22Rv1 (cell line): ENCODE results near the gene CNGB1.

ENCODE experiments used
- H3K27ac ChIP-seq: fragments of 450-650 bp; 2 replicates; pipeline ENCODE4 v1.5.1; 2017
- CTCF ChIP-seq: fragments of 450-650 bp; IDR thresholded peaks from 2 replicates; pipeline ENCODE4 v1.5.1; 2017; ENCODE audit warnings: mild to moderate bottlenecking
- ZFX ChIP-seq: fragments of 450-650 bp; IDR thresholded peaks from 2 replicates; pipeline ENCODE4 v1.6.1; 2017; ENCODE audit warnings: antibody characterized with exemption, borderline replicate concordance

Gene CNGB1

GRCh38 chr16:57846078-57846697 lies 124.7 kb downstream of the CNGB1 start:
- H3K27ac ChIP-seq, result no peak overlapping the region
- TF ChIP-seq CTCF (no peak), ZFX (no peak)

DNA sequence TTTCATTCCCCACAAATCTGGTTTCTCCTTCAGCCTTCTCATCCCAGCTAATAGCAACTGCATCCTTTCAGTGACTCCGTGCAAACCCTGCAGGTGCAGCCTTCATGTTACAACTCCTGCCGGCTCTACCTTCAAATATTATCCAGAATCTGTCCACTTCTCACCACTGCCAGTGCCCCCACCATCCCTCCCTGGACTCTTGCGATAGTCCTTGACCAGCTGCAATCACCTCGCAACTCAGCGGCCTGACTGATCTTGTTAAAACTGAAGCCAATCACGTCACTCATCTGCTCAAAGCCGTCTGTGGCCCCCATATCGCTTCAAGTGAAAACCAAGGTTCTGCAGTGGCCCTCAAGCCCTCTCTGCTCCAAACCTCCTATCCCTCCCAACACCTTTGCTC lies 125.8 kb downstream of the CNGB1 start:
- TF ChIP-seq CTCF (no peak), ZFX (no peak)
- H3K27ac ChIP-seq, result no peak overlapping the region

DNA sequence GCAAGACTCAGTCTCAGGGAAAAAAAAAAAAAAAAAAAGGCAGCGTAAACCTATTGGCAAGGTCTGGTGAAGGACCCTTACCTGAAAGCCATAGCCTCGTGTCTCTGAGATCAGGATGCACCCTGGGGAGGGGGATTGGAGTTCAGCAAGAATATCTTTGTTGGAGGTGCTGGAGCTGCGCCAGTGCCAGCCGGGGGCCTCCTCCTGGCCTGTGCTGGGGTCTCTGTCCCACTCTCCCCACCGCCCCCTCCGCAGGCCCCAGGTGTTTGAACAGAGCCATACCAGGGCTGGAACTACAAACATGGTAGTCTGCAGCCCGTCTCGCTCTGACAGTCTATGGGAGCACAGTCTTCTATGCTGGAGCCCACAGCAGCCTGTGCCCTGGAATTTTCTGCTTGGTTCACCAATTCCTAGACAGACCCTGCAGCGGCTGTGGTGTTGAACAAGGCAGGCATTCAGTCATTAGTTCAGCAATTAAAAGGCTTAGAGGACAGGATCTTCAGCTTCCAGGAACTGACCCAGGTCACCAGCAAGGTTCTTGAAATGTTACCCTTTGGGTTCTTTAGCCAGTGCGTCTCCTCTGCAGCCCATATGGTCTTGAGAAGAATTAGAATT lies 126.4 kb downstream of the CNGB1 start:
- TF ChIP-seq CTCF (no peak), ZFX (no peak)
- no peak overlapping the region for H3K27ac ChIP-seq

- no peak overlapping the region for H3K27ac ChIP-seq
- TF ChIP-seq ZFX (no peak), CTCF (no peak)
These were observed 127.5 kb downstream of the CNGB1 start for GRCh38 chr16:57843400-57843799.

DNA sequence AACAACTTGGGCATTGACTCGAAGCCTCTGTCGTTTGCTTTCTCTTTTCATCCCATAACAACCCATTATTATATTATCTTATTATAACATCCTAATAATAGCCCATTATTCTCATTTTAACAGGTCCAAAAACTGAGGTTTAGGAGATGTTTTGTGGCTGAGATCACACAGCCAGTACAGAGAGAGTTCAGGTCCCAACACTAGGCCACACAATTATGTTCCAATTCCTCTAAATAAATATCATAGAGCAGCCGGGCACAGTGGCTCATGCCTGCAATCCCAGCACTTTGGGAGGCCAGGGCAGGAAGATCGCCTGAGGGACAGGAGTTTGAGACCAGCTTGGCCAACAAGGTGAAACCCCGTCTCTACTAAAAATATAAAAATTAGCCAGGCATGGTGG lies 128.3 kb downstream of the CNGB1 start:
- H3K27ac ChIP-seq, result no peak overlapping the region
- TF ChIP-seq CTCF (no peak), ZFX (no peak)

GRCh38 chr16:57840833-57841232 lies 130.1 kb downstream of the CNGB1 start:
- TF ChIP-seq CTCF, result no peak
- no peak for TF ChIP-seq ZFX
- no peak overlapping the region for H3K27ac ChIP-seq

GRCh38 chr16:57838161-57838560 lies 132.8 kb downstream of the CNGB1 start:
- no peak for TF ChIP-seq ZFX
- no peak for TF ChIP-seq CTCF
- H3K27ac ChIP-seq, result no peak overlapping the region
